H1 (cell line): ENCODE measurements around the gene CPTP. TPM values are rescaled to one million over a fixed set of nuclear protein-coding genes. Genes with fewer than 3 reads are reported as not detected.

Source experiments
- CTCF ChIA-PET: fragments of 300-600 bp; sonication (Branson Sonifier 250); formaldehyde crosslinking; loops from one replicate; lab custom pipeline; 2021; ENCODE audit not compliant: partially characterized antibody; lab: Charles Lee
- POLR2A ChIA-PET: fragments of 300-600 bp; sonication (Branson Sonifier 250); formaldehyde crosslinking; loops from one replicate; lab custom pipeline; 2021; ENCODE audit warnings: inconsistent platforms; ENCODE audit not compliant: partially characterized antibody; lab: Charles Lee
- DNase-seq, 2 experiments: peaks; one replicate each; pipeline versions ENCODE4 v3.0.0 to v3.0.0-alpha.2; 2010 to 2022; ENCODE audit warnings: low spot score in 2 of 2, low read depth in 1 of 2, mixed read lengths in 1 of 2
- FAIRE-seq: peaks from 2 replicates; lab custom pipeline; 2011; peaks lifted over from hg19 to GRCh38; lab: Jason Lieb, UNC
- H2AFZ ChIP-seq: 2 replicates; pipeline ENCODE4 v1.8.1; 2012; ENCODE audit warnings: low read length, inconsistent platforms
- H2AK5ac ChIP-seq: 2 replicates; pipeline ENCODE4 v1.6.1; 2013; ENCODE audit warnings: low read depth, low read length
- H2BK120ac ChIP-seq: replicated peaks from 2 replicates; pipeline ENCODE3; 2013; ENCODE audit warnings: low read depth, low read length, inconsistent platforms
- H2BK12ac ChIP-seq: 2 replicates; pipeline ENCODE4 v1.6.1; 2013; ENCODE audit warnings: low read depth, low read length
- H2BK15ac ChIP-seq: 2 replicates; pipeline ENCODE4 v1.6.1; 2013; ENCODE audit warnings: low read length
- H2BK20ac ChIP-seq: 2 replicates; pipeline ENCODE4 v1.6.1; 2013; ENCODE audit warnings: low read length
- H2BK5ac ChIP-seq: 2 replicates; pipeline ENCODE4 v1.6.1; 2013; ENCODE audit warnings: low read depth, low read length
- H3K14ac ChIP-seq: 2 replicates; pipeline ENCODE4 v1.6.1; 2013; ENCODE audit warnings: inconsistent platforms; ENCODE audit not compliant: insufficient read length
- H3K18ac ChIP-seq: 2 replicates; pipeline ENCODE4 v1.6.1; 2013; ENCODE audit warnings: low read length; ENCODE audit errors: extremely low read depth
- H3K23ac ChIP-seq: 2 replicates; pipeline ENCODE4 v1.6.1; 2013; ENCODE audit warnings: inconsistent platforms; ENCODE audit not compliant: insufficient read length
- H3K23me2 ChIP-seq: 2 replicates; pipeline ENCODE4 v1.6.1; 2013; ENCODE audit warnings: low read depth, low read length
- H3K27ac ChIP-seq: 2 replicates; pipeline ENCODE4 v1.6.1; 2011; ENCODE audit warnings: low read depth, low read length, inconsistent platforms
- H3K27me3 ChIP-seq, 4 experiments: replicated peaks in 1 of 4; 1 replicate in 1 of 4; 2 replicates in 3 of 4; pipeline versions ENCODE4 v1.6.1 to v1.8.1; 2011 to 2013; ENCODE audit warnings: low read length in 3 of 4, mild to moderate bottlenecking in 3 of 4, inconsistent platforms in 2 of 4, mixed read lengths in 2 of 4, moderate library complexity in 1 of 4; ENCODE audit not compliant: control insufficient read depth in 3 of 4, insufficient read depth in 3 of 4; ENCODE audit errors: extremely low read depth in 1 of 4
- H3K36me3 ChIP-seq, 4 experiments: 2 replicates each; pipeline versions ENCODE4 v1.6.1 to v1.8.1; 2011 to 2013; ENCODE audit warnings: mild to moderate bottlenecking in 4 of 4, low read length in 3 of 4, moderate library complexity in 2 of 4, control low read depth in 1 of 4, inconsistent platforms in 1 of 4; ENCODE audit not compliant: insufficient read depth in 4 of 4, control insufficient read depth in 2 of 4
- H3K4ac ChIP-seq: replicated peaks from 2 replicates; pipeline ENCODE3; 2013; ENCODE audit warnings: low read length, low read depth, mixed read lengths, inconsistent platforms; ENCODE audit not compliant: insufficient read length
- H3K4me1 ChIP-seq, 4 experiments: replicated peaks in 1 of 4; 1 replicate in 1 of 4; 2 replicates in 3 of 4; pipeline versions ENCODE4 v1.6.1 to v1.8.1; 2011 to 2013; ENCODE audit warnings: low read length in 3 of 4, inconsistent platforms in 2 of 4, mixed read lengths in 1 of 4; ENCODE audit not compliant: insufficient read depth in 4 of 4, control insufficient read depth in 3 of 4
- H3K4me2 ChIP-seq, 2 experiments: 2 replicates each; pipeline versions ENCODE4 v1.6.1 to v1.8.1; 2011 to 2013; ENCODE audit warnings: low read depth in 2 of 2, low read length in 2 of 2, control low read depth in 1 of 2, inconsistent platforms in 1 of 2, mild to moderate bottlenecking in 1 of 2; ENCODE audit not compliant: insufficient read depth in 1 of 2
- H3K4me3 ChIP-seq, 4 experiments: fragments of 200-600, 300-600 bp in 1 of 4; sonication (generic), shearing (Covaris generic), sonication (Bioruptor Twin) in 1 of 4; 2 replicates each; pipeline versions ENCODE4 v1.5.1 to v1.8.1; 2011 to 2016; ENCODE audit warnings: low read length in 4 of 4, low read depth in 3 of 4, control low read depth in 2 of 4, inconsistent platforms in 2 of 4, mild to moderate bottlenecking in 2 of 4, mixed read lengths in 1 of 4, moderate library complexity in 1 of 4; ENCODE audit not compliant: insufficient read depth in 2 of 4; ENCODE audit errors: extremely low read depth in 1 of 4
- H3K56ac ChIP-seq: replicated peaks from 2 replicates; pipeline ENCODE3; 2013; ENCODE audit warnings: low read depth, mild to moderate bottlenecking, mixed read lengths, low read length, inconsistent platforms; ENCODE audit not compliant: insufficient read length
- H3K79me1 ChIP-seq: 2 replicates; pipeline ENCODE4 v1.6.1; 2013; ENCODE audit warnings: low read depth, low read length, control low read depth
- H3K79me2 ChIP-seq, 2 experiments: 2 replicates each; pipeline versions ENCODE4 v1.6.1 to v1.8.1; 2012 to 2013; ENCODE audit warnings: low read length in 2 of 2, mild to moderate bottlenecking in 2 of 2, inconsistent platforms in 1 of 2; ENCODE audit not compliant: insufficient read depth in 2 of 2, control insufficient read depth in 1 of 2
- H3K9ac ChIP-seq, 4 experiments: replicated peaks in 1 of 4; 1 replicate in 1 of 4; 2 replicates in 3 of 4; pipeline versions ENCODE4 v1.6.1 to v1.8.1; 2011 to 2013; ENCODE audit warnings: low read depth in 3 of 4, low read length in 3 of 4, control low read depth in 2 of 4, mild to moderate bottlenecking in 2 of 4, moderate library complexity in 2 of 4, inconsistent platforms in 1 of 4; ENCODE audit errors: extremely low read depth in 1 of 4
- H3K9me3 ChIP-seq, 2 experiments: 2 replicates each; pipeline versions ENCODE4 v1.6.1 to v1.8.1; 2012 to 2013; ENCODE audit warnings: mild to moderate bottlenecking in 2 of 2, moderate library complexity in 2 of 2, control low read depth in 1 of 2, inconsistent platforms in 1 of 2, low read depth in 1 of 2, low read length in 1 of 2, mixed read lengths in 1 of 2; ENCODE audit not compliant: insufficient read depth in 2 of 2
- H4K20me1 ChIP-seq, 2 experiments: replicated peaks in 1 of 2; 2 replicates each; pipeline versions ENCODE3 to v1.8.1; 2011 to 2013; ENCODE audit warnings: inconsistent platforms in 2 of 2, low read length in 2 of 2, mild to moderate bottlenecking in 1 of 2; ENCODE audit not compliant: insufficient read depth in 2 of 2, control insufficient read depth in 1 of 2
- H4K5ac ChIP-seq: 2 replicates; pipeline ENCODE4 v1.6.1; 2013; ENCODE audit warnings: low read length, low read depth, mixed read lengths, inconsistent platforms; ENCODE audit not compliant: insufficient read length
- H4K8ac ChIP-seq: 2 replicates; pipeline ENCODE4 v1.8.0; 2013; ENCODE audit warnings: mild to moderate bottlenecking, moderate library complexity, low read length, inconsistent platforms; ENCODE audit not compliant: insufficient read depth; ENCODE audit errors: extremely low read depth
- H4K91ac ChIP-seq: replicated peaks from 2 replicates; pipeline ENCODE3; 2013; ENCODE audit warnings: low read length, mixed read lengths, inconsistent platforms; ENCODE audit not compliant: insufficient read length
- CTCF ChIP-seq, 3 experiments: IDR thresholded peaks; 1 replicate in 2 of 3; 2 replicates in 1 of 3; pipeline versions ENCODE4 v1.5.1 to v1.6.1; 2011; ENCODE audit warnings: low read length in 3 of 3, mild to moderate bottlenecking in 3 of 3, inconsistent platforms in 2 of 3, low read depth in 1 of 3, moderate library complexity in 1 of 3; ENCODE audit not compliant: insufficient read depth in 1 of 3; ENCODE audit errors: control extremely low read depth in 1 of 3
- EZH2 ChIP-seq: fragments of 200-600 bp; sonication (generic); IDR thresholded peaks from 2 replicates; pipeline ENCODE4 v1.7.1; 2012; ENCODE audit warnings: low read depth, mild to moderate bottlenecking, moderate library complexity, low read length, inconsistent platforms; ENCODE audit not compliant: severe bottlenecking
- MAX ChIP-seq: IDR thresholded peaks from 2 replicates; pipeline ENCODE4 v1.6.1; 2012; ENCODE audit warnings: inconsistent platforms
- PHF8 ChIP-seq: fragments of 200-600 bp; sonication (generic); conservative IDR thresholded peaks from 2 replicates; pipeline ENCODE4 v1.7.1; 2012; ENCODE audit warnings: low read depth, mild to moderate bottlenecking, inconsistent platforms, low read length, moderate library complexity
- TAF1 ChIP-seq: IDR thresholded peaks from 2 replicates; pipeline ENCODE4 v1.6.1; 2011; ENCODE audit warnings: mild to moderate bottlenecking, low read depth, low read length
- USF2 ChIP-seq: IDR thresholded peaks from 2 replicates; pipeline ENCODE4 v1.6.1; 2011; ENCODE audit warnings: low read length, improper control_type of control experiment
- WGBS, 2 experiments: shearing (Covaris generic) in 1 of 2; methylation state at CpG; one replicate each; pipeline versions ENCODE4 v1.1.6 to v1.1.7; 2013 to 2015; ENCODE audit warnings: low lambda C conversion rate in 2 of 2, mixed read lengths in 2 of 2, inconsistent platforms in 1 of 2, low coverage in 1 of 2, missing lambda C conversion rate in 1 of 2; ENCODE audit not compliant: insufficient replicate concordance in 2 of 2, insufficient coverage in 1 of 2, insufficient read length in 1 of 2; ENCODE audit errors: extremely low coverage in 1 of 2, missing lambda C conversion rate in 1 of 2; 5-methylcytosine and 5-hydroxymethylcytosine counted together
- polyA plus RNA-seq, 7 experiments: library from polyadenylated mRNA; depleted of rRNA in 3 of 7; stranded (reverse) in 5 of 7; unstranded in 2 of 7; fragments of >200 nt in 5 of 7; fragments of 200-250 nt in 2 of 7; gene quantifications; 1 replicate in 5 of 7; 2 replicates in 1 of 7; 4 replicates in 1 of 7; pipeline versions ENCODE4 v1.2.1 to v1.2.3, GENCODE V29; 2011 to 2013; ENCODE audit warnings: missing spikeins in 2 of 7, mixed read lengths in 2 of 7
- total RNA-seq: library from RNA; stranded (reverse); fragmentation: NEBNext Ultra II Directional; extraction: Animal tissue kit (Norgen Biotek cat#: 25700); gene quantifications from 2 replicates; pipeline ENCODE4 v1.2.1, GENCODE V29; 2021

Gene CPTP
- total and polyA plus RNA-seq, 2 of the 8 experiments (the other 6 are each of a cell fraction or from before 2014, with no cell fraction given), result 8.1 to 10.6 TPM

- TF ChIP-seq EZH2 (no peak), MAX (no peak), CTCF (IDR thresholded peaks at IDR 0.05; ENCODE audit: control extremely low read depth in 1 of 3, insufficient read depth in 1 of 3, low read depth in 1 of 3, low read length in 3 of 3) (no peak), USF2 (no peak), TAF1 (no peak), PHF8 (no peak)
- POLR2A ChIA-PET, result interaction anchor here (1.8 to 3.0 kb wide), 2 partner anchors 11 to 15 kb away, joined by 5 to 12 read pairs; no protein-coding TSS in a partner anchor
- Histone ChIP-seq H3K14ac (no peak overlapping the region), H3K56ac (no peak overlapping the region), H3K79me2 (peaks cover 12 to 35% of the 10 kb centered on the region in 2 experiments; a peak in 3 of 4 replicates), H3K4me1 (peaks cover 0 to 17% (median 8%) of the 10 kb centered on the region in 4 experiments; a peak in 5 of 7 replicates), H2BK120ac (no peak overlapping the region), H2BK12ac (peak overlapping the region; percentile 18; the same call in 1 of the 2 replicates), H3K4ac (peak overlapping the region; percentile 75), H2BK15ac (0 out of 2 replicates have a peak overlapping the region, but pooled peaks have one; percentile 7), H3K9ac (no peak overlapping the region), H4K8ac (0 out of 2 replicates have a peak overlapping the region, but pooled peaks have one; percentile 5), H3K27me3 (no peaks in the 10 kb centered on the region; a peak in 1 of 7 replicates), H3K23me2 (peaks cover 12% of the 10 kb centered on the region; the same call in 1 of the 2 replicates), H3K27ac (no peak overlapping the region), H3K4me2 (peak overlapping the region; percentile 81 to 83; a peak in 2 of 4 replicates), H3K4me3 (no peak overlapping the region), H4K20me1 (peaks cover 19 to 20% of the 10 kb centered on the region in 2 experiments), H4K5ac (no peak overlapping the region), H3K36me3 (no peaks in the 10 kb centered on the region), H2BK20ac (no peak overlapping the region), H3K79me1 (peaks cover 19% of the 10 kb centered on the region), H2AFZ (no peak overlapping the region), H3K9me3 (no peaks in the 10 kb centered on the region), H4K91ac (peak overlapping the region; percentile 22), H3K23ac (no peak overlapping the region), H2AK5ac (no peak overlapping the region), H2BK5ac (no peak overlapping the region), H3K18ac (no peak overlapping the region)
- FAIRE-seq, result no peak
- no peak for DNase-seq
- 92% methylated on average over 13 of the region's 15 CpGs; no CpG with 5 or more reads in 1 of the 2 experiments for WGBS, 2 experiments
- CTCF ChIA-PET, result interaction anchor here (0.9 to 1.7 kb wide), 2 partner anchors 10 to 11 kb away, joined by 4 to 6 read pairs; no protein-coding TSS in a partner anchor
These were observed 49.6 kb upstream of the CPTP start for GRCh38 chr1:1274931-1275431.
